KOPT-K1 (cell line): ENCODE results near the gene HOXA1.

Experiments
- H3K27ac ChIP-seq: fragments of 200-600 bp; sonication (generic); 2 replicates; pipeline ENCODE4 v1.5.1; 2016; ENCODE audit warnings: antibody characterized with exemption, mild to moderate bottlenecking, low read depth, low read length; ENCODE audit not compliant: poor library complexity, severe bottlenecking
- H3K36me3 ChIP-seq: fragments of 200-600 bp; sonication (generic); 2 replicates; pipeline ENCODE4 v1.5.1; 2017; ENCODE audit warnings: antibody characterized with exemption, mild to moderate bottlenecking, low read length, moderate library complexity; ENCODE audit not compliant: insufficient read depth
- H3K9me3 ChIP-seq: fragments of 200-600 bp; sonication (generic); 2 replicates; pipeline ENCODE4 v1.5.1; 2017; ENCODE audit warnings: antibody characterized with exemption, low read length, mild to moderate bottlenecking; ENCODE audit not compliant: insufficient read depth, poor library complexity, severe bottlenecking

The HOXA1 gene

GRCh38 chr7:27124902-27125689, 29.3 kb upstream of the HOXA1 start:
- Histone ChIP-seq H3K36me3 (no peaks in the 10 kb centered on the region), H3K27ac (no peak overlapping the region), H3K9me3 (peaks cover 8% of the 10 kb centered on the region)

- H3K36me3 ChIP-seq: no peaks in the 10 kb centered on the region
- H3K9me3 ChIP-seq: peaks cover 8% of the 10 kb centered on the region
- no peak overlapping the region for H3K27ac ChIP-seq
These were observed 28.5 kb upstream of the HOXA1 start for GRCh38 chr7:27124096-27124901.

GRCh38 chr7:27123477-27124053, 27.8 kb upstream of the HOXA1 start:
- Histone ChIP-seq H3K9me3 (peaks cover 8% of the 10 kb centered on the region), H3K27ac (no peak overlapping the region), H3K36me3 (no peaks in the 10 kb centered on the region)

GRCh38 chr7:27123007-27123476, 27.2 kb upstream of the HOXA1 start:
- peaks cover 8% of the 10 kb centered on the region for H3K9me3 ChIP-seq
- H3K27ac ChIP-seq: no peak overlapping the region
- H3K36me3 ChIP-seq: no peaks in the 10 kb centered on the region

- Histone ChIP-seq H3K36me3 (no peaks in the 10 kb centered on the region), H3K27ac (no peak overlapping the region), H3K9me3 (peaks cover 8% of the 10 kb centered on the region)
These were observed 26.5 kb upstream of the HOXA1 start for GRCh38 chr7:27122077-27122910.

GRCh38 chr7:27121684-27122076, 25.9 kb upstream of the HOXA1 start:
- H3K9me3 ChIP-seq: peaks cover 8% of the 10 kb centered on the region
- H3K36me3 ChIP-seq: no peaks in the 10 kb centered on the region
- no peak overlapping the region for H3K27ac ChIP-seq

GRCh38 chr7:27119412-27119911, 23.7 kb upstream of the HOXA1 start:
- Histone ChIP-seq H3K9me3 (peaks cover 3% of the 10 kb centered on the region), H3K27ac (no peak overlapping the region), H3K36me3 (no peaks in the 10 kb centered on the region)

- no peak overlapping the region for H3K27ac ChIP-seq
- no peaks in the 10 kb centered on the region for H3K9me3 ChIP-seq
- H3K36me3 ChIP-seq: no peaks in the 10 kb centered on the region
These were observed 22.8 kb upstream of the HOXA1 start for GRCh38 chr7:27118580-27118979.

- H3K27ac ChIP-seq: no peak overlapping the region
These were observed 22.2 kb upstream of the HOXA1 start for GRCh38 chr7:27117887-27118491.

GRCh38 chr7:27116962-27117886, 21.4 kb upstream of the HOXA1 start:
- Histone ChIP-seq H3K9me3 (no peaks in the 10 kb centered on the region), H3K36me3 (no peaks in the 10 kb centered on the region), H3K27ac (no peak overlapping the region)

More at GRCh38 chr7:27117887-27118491, 22.2 kb upstream of the HOXA1 start:
- H3K36me3 ChIP-seq: no peaks in the 10 kb centered on the region
- H3K9me3 ChIP-seq: no peaks in the 10 kb centered on the region

GRCh38 chr7:27116031-27116961, 20.5 kb upstream of the HOXA1 start:
- H3K27ac ChIP-seq: no peak overlapping the region
- H3K9me3 ChIP-seq: no peaks in the 10 kb centered on the region
- no peaks in the 10 kb centered on the region for H3K36me3 ChIP-seq

- H3K27ac ChIP-seq: no peak overlapping the region
- no peaks in the 10 kb centered on the region for H3K9me3 ChIP-seq
- no peaks in the 10 kb centered on the region for H3K36me3 ChIP-seq
These were observed 19.6 kb upstream of the HOXA1 start for GRCh38 chr7:27115221-27116026.
